HEK293 (cell line): Measurements from ENCODE around the gene UBE2J2.
"Not testable (repeated sequence)": the region's sequence is repeated elsewhere in the genome, so short reads cannot be mapped to it uniquely, and the experiment has no call there.

Experiments used
- CTCF ChIA-PET: fragments of 350-600 bp; formaldehyde crosslinking; extraction: SDS; loops from one replicate; lab custom pipeline; 2021; ENCODE audit warnings: antibody characterized with exemption; lab: Yijun Ruan, JAX
- POLR2A ChIA-PET: fragments of 300-600 bp; formaldehyde crosslinking; extraction: SDS; loops from one replicate; lab custom pipeline; 2020; ENCODE audit warnings: antibody characterized with exemption, inconsistent platforms; lab: Yijun Ruan, JAX
- H3K27ac ChIP-seq: fragments of 200-500 bp; sonication (Bioruptor generic); 2 replicates; pipeline ENCODE4 v1.5.1; 2014; ENCODE audit warnings: low read depth, low read length, control low read depth, inconsistent platforms; ENCODE audit errors: extremely low read depth
- H3K36me3 ChIP-seq, 2 experiments: fragments of 200-500 bp in 1 of 2; sonication (Bioruptor generic) in 1 of 2; 1 replicate in 1 of 2; 2 replicates in 1 of 2; pipeline ENCODE4 v1.5.1; 2014 to 2017; ENCODE audit warnings: inconsistent platforms in 2 of 2, low read length in 2 of 2; ENCODE audit not compliant: control insufficient read depth in 2 of 2, insufficient read depth in 1 of 2
- H3K4me1 ChIP-seq: fragments of 200-500 bp; sonication (Bioruptor generic); 2 replicates; pipeline ENCODE4 v1.5.1; 2014; ENCODE audit warnings: mild to moderate bottlenecking, low read length, inconsistent platforms; ENCODE audit not compliant: control insufficient read depth, insufficient read depth
- H3K4me3 ChIP-seq: 2 replicates; pipeline ENCODE4 v1.5.1; 2011; ENCODE audit warnings: low read depth, mild to moderate bottlenecking, control low read depth, low read length, moderate library complexity
- H3K9me3 ChIP-seq: fragments of 200-500 bp; sonication (Bioruptor generic); 2 replicates; pipeline ENCODE4 v1.5.1; 2014; ENCODE audit warnings: low read depth, low read length, inconsistent platforms; ENCODE audit not compliant: control insufficient read depth, insufficient read depth
- KLF1 ChIP-seq: fragments of 450-650 bp; formaldehyde crosslinking; IDR thresholded peaks from 2 replicates; pipeline ENCODE4 v1.5.1; 2016; ENCODE audit warnings: missing biosample characterization, missing genetic modification characterization
- REPIN1 ChIP-seq: fragments of 450-650 bp; formaldehyde crosslinking; IDR thresholded peaks from 2 replicates; pipeline ENCODE4 v1.5.1; 2017; ENCODE audit warnings: missing biosample characterization, missing genetic modification characterization, low read depth
- SCRT2 ChIP-seq: fragments of 450-650 bp; formaldehyde crosslinking; IDR thresholded peaks from 2 replicates; pipeline ENCODE4 v1.5.1; 2016; ENCODE audit warnings: missing biosample characterization, missing genetic modification characterization
- ZBTB10 ChIP-seq: fragments of 450-650 bp; formaldehyde crosslinking; IDR thresholded peaks from 2 replicates; pipeline ENCODE4 v1.5.1; 2016; ENCODE audit warnings: missing biosample characterization, missing genetic modification characterization
- ZBTB48 ChIP-seq: fragments of 450-650 bp; formaldehyde crosslinking; IDR thresholded peaks from 2 replicates; pipeline ENCODE4 v1.5.1; 2016; ENCODE audit warnings: missing biosample characterization, missing genetic modification characterization
- ZFP69B ChIP-seq: fragments of 450-650 bp; formaldehyde crosslinking; IDR thresholded peaks from 2 replicates; pipeline ENCODE4 v1.5.1; 2016; ENCODE audit warnings: missing biosample characterization, missing genetic modification characterization
- ZNF133 ChIP-seq: fragments of 450-650 bp; formaldehyde crosslinking; IDR thresholded peaks from 2 replicates; pipeline ENCODE4 v1.5.1; 2016; ENCODE audit warnings: missing biosample characterization, missing genetic modification characterization
- ZNF211 ChIP-seq: fragments of 450-650 bp; formaldehyde crosslinking; IDR thresholded peaks from 2 replicates; pipeline ENCODE4 v1.5.1; 2016; ENCODE audit warnings: low read depth, missing biosample characterization, missing genetic modification characterization
- ZNF266 ChIP-seq: fragments of 450-650 bp; formaldehyde crosslinking; IDR thresholded peaks from 2 replicates; pipeline ENCODE4 v1.5.1; 2016; ENCODE audit warnings: missing biosample characterization, missing genetic modification characterization, low read depth
- ZNF274 ChIP-seq, 2 experiments: fragments of 200-500 bp in 1 of 2; fragments of 450-650 bp in 1 of 2; sonication (Bioruptor generic) in 1 of 2; formaldehyde crosslinking in 1 of 2; IDR thresholded peaks; 2 replicates each; pipeline versions ENCODE4 v1.5.1 to v1.6.1; 2014 to 2016; ENCODE audit warnings: borderline replicate concordance in 1 of 2, inconsistent platforms in 1 of 2, low read length in 1 of 2, missing biosample characterization in 1 of 2, missing genetic modification characterization in 1 of 2
- ZNF302 ChIP-seq: fragments of 450-650 bp; formaldehyde crosslinking; IDR thresholded peaks from 2 replicates; pipeline ENCODE4 v1.5.1; 2016; ENCODE audit warnings: missing biosample characterization, missing genetic modification characterization, low read depth
- ZNF354C ChIP-seq: fragments of 450-650 bp; formaldehyde crosslinking; IDR thresholded peaks from 2 replicates; pipeline ENCODE4 v1.5.1; 2016; ENCODE audit warnings: missing biosample characterization, missing genetic modification characterization, low read depth, borderline replicate concordance
- ZNF423 ChIP-seq: fragments of 450-650 bp; formaldehyde crosslinking; IDR thresholded peaks from 2 replicates; pipeline ENCODE4 v1.5.1; 2016; ENCODE audit warnings: missing biosample characterization, missing genetic modification characterization
- ZNF501 ChIP-seq: fragments of 450-650 bp; formaldehyde crosslinking; IDR thresholded peaks from 2 replicates; pipeline ENCODE4 v1.5.1; 2016; ENCODE audit warnings: missing biosample characterization, missing genetic modification characterization
- ZNF549 ChIP-seq: fragments of 450-650 bp; IDR thresholded peaks from 2 replicates; pipeline ENCODE4 v1.5.1; 2018; ENCODE audit warnings: missing biosample characterization, missing genetic modification characterization, mild to moderate bottlenecking, inconsistent platforms, moderate library complexity
- ZNF560 ChIP-seq: fragments of 450-650 bp; formaldehyde crosslinking; IDR thresholded peaks from 2 replicates; pipeline ENCODE4 v1.5.1; 2017; ENCODE audit warnings: missing biosample characterization, missing genetic modification characterization, borderline replicate concordance
- ZNF596 ChIP-seq: fragments of 450-650 bp; IDR thresholded peaks from 2 replicates; pipeline ENCODE4 v1.5.0; 2018; ENCODE audit warnings: missing biosample characterization, mild to moderate bottlenecking, missing genetic modification characterization, moderate library complexity
- ZNF600 ChIP-seq: fragments of 450-650 bp; formaldehyde crosslinking; IDR thresholded peaks from 2 replicates; pipeline ENCODE4 v1.5.1; 2016; ENCODE audit warnings: missing biosample characterization, missing genetic modification characterization
- ZNF76 ChIP-seq: fragments of 450-650 bp; formaldehyde crosslinking; IDR thresholded peaks from 2 replicates; pipeline ENCODE4; 2016; ENCODE audit warnings: low read depth, missing biosample characterization, missing genetic modification characterization, borderline replicate concordance
- ZNF830 ChIP-seq: fragments of 450-650 bp; IDR thresholded peaks from 2 replicates; pipeline ENCODE4 v1.5.0; 2018; ENCODE audit warnings: missing biosample characterization, missing genetic modification characterization, low read depth, mild to moderate bottlenecking, moderate library complexity
- ZSCAN18 ChIP-seq: fragments of 450-650 bp; formaldehyde crosslinking; IDR thresholded peaks from 2 replicates; pipeline ENCODE4 v1.5.1; 2016; ENCODE audit warnings: missing biosample characterization, missing genetic modification characterization

Gene UBE2J2

DNA sequence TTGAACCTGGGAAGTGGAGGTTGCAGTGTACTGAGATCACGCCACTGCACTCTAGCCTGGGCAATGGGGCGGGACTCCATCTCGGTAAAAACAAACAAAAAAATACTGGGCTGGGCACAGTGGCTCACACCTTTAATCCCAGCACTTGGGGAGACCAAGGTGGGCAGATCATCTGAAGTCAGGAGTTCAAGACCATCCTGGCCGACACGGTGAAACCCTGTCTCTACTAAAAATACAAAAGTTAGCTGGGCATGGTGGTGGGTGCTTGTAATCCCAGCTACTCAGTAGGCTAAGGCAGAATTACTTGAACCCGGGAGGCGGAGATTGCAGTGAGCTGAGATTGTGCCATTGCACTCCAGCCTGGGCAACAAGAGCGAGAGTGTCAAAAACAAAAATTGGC lies 42.5 kb upstream of the UBE2J2 start:
- Histone ChIP-seq H3K36me3 (peaks cover 20 to 83% of the 10 kb centered on the region in 2 experiments), H3K4me1 (peaks cover 17% of the 10 kb centered on the region)
- TF ChIP-seq KLF1 (tag by site-specific recombination) (peak; percentile 44; the same call in 1 of the 2 replicates), ZNF600 (tag by site-specific recombination) (peak; percentile 30; the same call in 1 of the 2 replicates)
- CTCF ChIA-PET, H3K9me3 ChIP-seq, H3K4me3 ChIP-seq, H3K27ac ChIP-seq: not testable (repeated sequence)
- POLR2A ChIA-PET = interaction anchor here (1.3 kb wide), 2 partner anchors 9 to 27 kb away, joined by 3 read pairs; no protein-coding TSS in a partner anchor

GRCh38 chr1:1315435-1315954 lies 41.8 kb upstream of the UBE2J2 start:
- ChIA-PET CTCF (no interaction called here), POLR2A (interaction anchor here (0.5 to 1.3 kb wide), 2 partner anchors 14 to 28 kb away, joined by 3 to 4 read pairs; no protein-coding TSS in a partner anchor)
- H3K27ac ChIP-seq = no peak overlapping the region
- H3K36me3 ChIP-seq = peaks cover 20 to 83% of the 10 kb centered on the region in 2 experiments
- no peak for TF ChIP-seq ZNF560
- no peak for TF ChIP-seq ZNF133 (tag by site-specific recombination)
- no peak for TF ChIP-seq ZNF76 (tag by site-specific recombination)
- TF ChIP-seq ZNF302 (tag by site-specific recombination) = no peak
- H3K9me3 ChIP-seq = no peaks in the 10 kb centered on the region
- no peak overlapping the region for H3K4me3 ChIP-seq
- H3K4me1 ChIP-seq = peaks cover 17% of the 10 kb centered on the region

DNA sequence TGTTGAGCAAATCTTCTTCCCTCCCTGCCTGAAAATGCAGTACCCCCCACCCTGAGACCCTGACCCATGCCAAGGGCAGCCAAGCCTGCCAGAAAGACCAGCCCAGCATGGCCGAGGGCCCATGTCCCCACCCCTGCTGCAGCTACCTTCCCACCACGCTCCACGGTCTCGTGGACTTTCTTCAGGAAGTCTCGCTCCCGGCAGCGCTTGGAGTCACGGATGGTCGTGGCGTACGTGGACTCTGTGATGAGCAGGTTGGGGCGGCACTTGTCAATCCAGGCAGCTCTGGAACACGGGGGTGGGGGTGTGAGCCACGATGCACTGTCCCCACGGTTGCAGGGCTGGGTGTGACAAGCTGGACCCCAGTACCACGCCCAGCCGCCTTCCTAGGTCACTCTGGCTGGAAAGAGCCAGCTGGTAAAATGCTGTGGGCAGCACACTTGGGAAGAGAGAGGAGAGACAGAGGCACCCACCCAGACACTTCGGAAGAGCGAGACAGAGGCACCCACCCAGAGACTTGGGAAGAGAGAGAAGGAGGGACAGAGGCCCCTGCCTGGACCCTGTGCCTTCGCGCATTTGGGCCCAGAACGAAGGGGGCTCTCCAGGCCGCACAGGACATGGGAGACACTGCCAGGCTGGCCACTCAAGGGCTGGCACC lies 41.2 kb upstream of the UBE2J2 start:
- H3K27ac ChIP-seq = no peak overlapping the region
- CTCF ChIA-PET = no interaction called here

DNA sequence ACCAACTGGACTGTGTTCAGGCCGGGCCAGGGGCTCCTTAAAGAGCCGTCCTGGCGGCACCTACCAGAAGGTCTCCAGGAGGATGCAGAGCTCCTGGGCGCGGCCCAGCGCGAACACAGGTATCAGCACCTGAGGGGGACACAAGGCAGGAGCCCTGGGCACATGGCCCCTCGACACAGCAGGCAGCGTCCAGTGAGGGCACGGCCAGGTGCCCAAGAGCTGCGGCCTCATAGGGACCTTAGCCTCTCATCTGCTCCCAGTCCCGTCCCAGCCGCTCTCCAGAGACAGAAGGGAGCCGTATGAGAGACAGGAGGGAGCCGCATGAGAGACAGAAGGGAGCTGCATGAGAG lies 40.6 kb upstream of the UBE2J2 start:
- Histone ChIP-seq H3K36me3 (peaks cover 20 to 83% of the 10 kb centered on the region in 2 experiments), H3K4me3 (no peak overlapping the region), H3K27ac (no peak overlapping the region), H3K4me1 (peaks cover 16% of the 10 kb centered on the region), H3K9me3 (no peaks in the 10 kb centered on the region)
- TF ChIP-seq REPIN1 (tag by site-specific recombination) (no peak), ZNF266 (no peak), ZNF423 (tag by site-specific recombination) (no peak), ZNF274 (IDR thresholded peaks at IDR 0.05; ENCODE audit: low read length) (no peak), ZNF274 (tag by site-specific recombination; IDR thresholded peaks at IDR 0.05; ENCODE audit: borderline replicate concordance) (no peak), ZNF354C (tag by site-specific recombination) (no peak), ZNF501 (no peak), ZBTB10 (tag by site-specific recombination) (no peak), ZNF211 (tag by site-specific recombination) (no peak), ZNF560 (no peak), ZSCAN18 (no peak), SCRT2 (tag by site-specific recombination) (no peak), ZNF830 (no peak), ZBTB48 (tag by site-specific recombination) (no peak)
- ChIA-PET CTCF (no interaction called here), POLR2A (no interaction called here)

More for the DNA sequence above, 41.2 kb upstream of the UBE2J2 start:
- H3K4me1 ChIP-seq = peaks cover 17% of the 10 kb centered on the region
- TF ChIP-seq ZFP69B (tag by site-specific recombination) = no peak
- TF ChIP-seq ZNF549 = no peak
- 0 out of 2 replicates have a peak, but pooled peaks have one; percentile 17 for TF ChIP-seq ZNF600 (tag by site-specific recombination)
- 0 out of 2 replicates have a peak, but pooled peaks have one; percentile 34 for TF ChIP-seq ZNF596 (tag by site-specific recombination)
- TF ChIP-seq KLF1 (tag by site-specific recombination) = peak; percentile 46; the same call in 1 of the 2 replicates
- peaks cover 20 to 83% of the 10 kb centered on the region in 2 experiments for H3K36me3 ChIP-seq
- POLR2A ChIA-PET = interaction anchor here (0.5 to 1.3 kb wide), 2 partner anchors 13 to 29 kb away, joined by 3 to 4 read pairs; no protein-coding TSS in a partner anchor
- H3K9me3 ChIP-seq = no peaks in the 10 kb centered on the region
- H3K4me3 ChIP-seq = no peak overlapping the region
